ENCODE results near the gene PSMB10.

DNA sequence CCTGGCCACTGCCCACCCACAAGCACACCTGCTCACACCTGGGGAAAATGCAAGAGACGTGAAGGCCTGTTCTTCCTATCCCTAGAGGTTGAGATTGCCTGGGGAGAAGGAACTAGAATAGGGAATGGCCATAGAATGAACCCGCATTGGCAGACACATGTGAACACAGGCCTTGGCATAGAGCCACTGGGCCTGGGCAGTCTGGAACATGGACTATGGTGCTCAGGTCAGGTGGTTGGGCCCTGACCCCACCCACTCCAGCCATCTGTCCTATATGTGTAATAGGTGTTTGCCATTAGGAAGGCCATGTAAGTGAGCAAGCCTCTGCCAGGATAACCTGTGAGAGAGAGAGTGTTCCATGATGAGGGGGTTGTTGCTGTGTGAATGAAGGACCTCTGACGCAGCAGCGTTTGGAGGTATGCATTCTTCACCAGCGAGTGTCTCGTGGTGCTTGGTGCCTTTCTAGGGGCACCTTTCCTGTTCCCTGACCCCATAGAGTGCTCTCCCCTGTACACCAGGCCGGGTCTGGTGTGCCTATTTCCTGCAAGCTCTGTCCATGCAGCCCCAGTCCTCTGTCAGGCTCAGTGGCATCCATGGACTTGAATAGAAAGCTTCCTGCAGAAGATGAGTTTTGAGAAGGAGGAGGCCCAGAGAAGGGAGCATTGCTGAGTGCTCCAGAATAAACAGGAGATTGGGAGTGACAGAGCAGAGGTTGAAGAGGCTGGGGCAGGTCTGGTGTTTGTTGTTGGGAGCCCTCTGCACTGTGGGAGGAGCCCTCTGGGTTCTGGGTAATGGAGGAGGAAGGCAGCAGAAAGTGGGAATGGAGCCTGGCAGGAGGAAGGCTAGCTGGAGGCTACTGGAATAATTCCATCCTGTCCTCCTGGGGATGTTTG lies 20.6 kb downstream of the PSMB10 start:
- TF ChIP-seq POLR2A (IDR thresholded peaks at IDR 0.05): no peak
- TF ChIP-seq, protein P1, sequence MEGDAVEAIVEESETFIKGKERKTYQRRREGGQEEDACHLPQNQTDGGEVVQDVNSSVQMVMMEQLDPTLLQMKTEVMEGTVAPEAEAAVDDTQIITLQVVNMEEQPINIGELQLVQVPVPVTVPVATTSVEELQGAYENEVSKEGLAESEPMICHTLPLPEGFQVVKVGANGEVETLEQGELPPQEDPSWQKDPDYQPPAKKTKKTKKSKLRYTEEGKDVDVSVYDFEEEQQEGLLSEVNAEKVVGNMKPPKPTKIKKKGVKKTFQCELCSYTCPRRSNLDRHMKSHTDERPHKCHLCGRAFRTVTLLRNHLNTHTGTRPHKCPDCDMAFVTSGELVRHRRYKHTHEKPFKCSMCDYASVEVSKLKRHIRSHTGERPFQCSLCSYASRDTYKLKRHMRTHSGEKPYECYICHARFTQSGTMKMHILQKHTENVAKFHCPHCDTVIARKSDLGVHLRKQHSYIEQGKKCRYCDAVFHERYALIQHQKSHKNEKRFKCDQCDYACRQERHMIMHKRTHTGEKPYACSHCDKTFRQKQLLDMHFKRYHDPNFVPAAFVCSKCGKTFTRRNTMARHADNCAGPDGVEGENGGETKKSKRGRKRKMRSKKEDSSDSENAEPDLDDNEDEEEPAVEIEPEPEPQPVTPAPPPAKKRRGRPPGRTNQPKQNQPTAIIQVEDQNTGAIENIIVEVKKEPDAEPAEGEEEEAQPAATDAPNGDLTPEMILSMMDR (IDR thresholded peaks at IDR 0.05): no peak
